PC-3 (cell line): ENCODE results near the gene PARVA. TPM values are rescaled to one million over a fixed set of nuclear protein-coding genes. Genes with fewer than 3 reads are reported as not detected.

Experiments
- ATAC-seq: fragments of 200-7000 bp; cut with Tn5 transposase; 2 replicates; pipeline ENCODE4 v1.9.1; 2020; ENCODE audit warnings: mild to moderate bottlenecking, moderate library complexity
- BruUV-seq: library from RNA; stranded (reverse); fragments of 400-500 nt; replicated peaks from 2 replicates; lab custom pipeline; 2021; lab: Mats Ljungman, UMichigan
- CTCF ChIA-PET: fragments of 300-600 bp; sonication (Branson Sonifier 250); formaldehyde crosslinking; loops from one replicate; lab custom pipeline; 2022; ENCODE audit warnings: antibody characterized with exemption; lab: Charles Lee
- POLR2A ChIA-PET: fragments of 300-600 bp; sonication (Branson Sonifier 250); formaldehyde crosslinking; loops from one replicate; lab custom pipeline; 2022; ENCODE audit warnings: antibody characterized with exemption; ENCODE audit not compliant: unreplicated experiment; lab: Charles Lee
- DNase-seq: peaks from one replicate; pipeline ENCODE4 v3.0.0-alpha.2; 2015
- H2AFZ ChIP-seq: fragments of 300-600 bp; sonication (generic); 2 replicates; pipeline ENCODE4 v1.6.0; 2016; ENCODE audit warnings: antibody characterized with exemption, low read length
- H3F3A ChIP-seq: fragments of 300-600 bp; sonication (generic); one replicate; pipeline ENCODE4 v1.6.0; 2017; ENCODE audit warnings: antibody characterized with exemption, low read length, control low read depth, mild to moderate bottlenecking; ENCODE audit not compliant: unreplicated experiment
- H3K27ac ChIP-seq: fragments of 300-600 bp; sonication (generic); 2 replicates; pipeline ENCODE4 v1.5.1; 2016; ENCODE audit warnings: mild to moderate bottlenecking, low read length
- H3K27me3 ChIP-seq: fragments of 300-600 bp; sonication (generic); 2 replicates; pipeline ENCODE4 v1.6.1; 2016; ENCODE audit warnings: low read length, mixed read lengths
- H3K36me3 ChIP-seq: fragments of 300-600 bp; sonication (generic); 2 replicates; pipeline ENCODE4 v1.6.1; 2016; ENCODE audit warnings: low read depth, mixed run types, low read length, mixed read lengths
- H3K4me1 ChIP-seq: fragments of 300-600 bp; sonication (generic); 2 replicates; pipeline ENCODE4 v1.5.1; 2016; ENCODE audit warnings: low read length; ENCODE audit not compliant: insufficient read depth
- H3K4me2 ChIP-seq: fragments of 300-600 bp; sonication (generic); 2 replicates; pipeline ENCODE4 v1.6.0; 2016; ENCODE audit warnings: low read length
- H3K4me3 ChIP-seq: fragments of 300-600 bp; sonication (generic); 2 replicates; pipeline ENCODE4 v1.5.1; 2016; ENCODE audit warnings: mild to moderate bottlenecking, low read length, mixed read lengths
- H3K79me2 ChIP-seq: fragments of 300-600 bp; sonication (generic); 2 replicates; pipeline ENCODE4 v1.6.1; 2017; ENCODE audit warnings: low read length, mixed read lengths
- H3K9ac ChIP-seq: fragments of 300-600 bp; sonication (generic); 2 replicates; pipeline ENCODE4 v1.6.0; 2016; ENCODE audit warnings: mild to moderate bottlenecking, low read length
- H3K9me2 ChIP-seq: fragments of 300-600 bp; sonication (generic); replicated peaks from 2 replicates; pipeline ENCODE4 v1.6.1; 2016; ENCODE audit warnings: mixed run types, low read length, mixed read lengths
- H3K9me3 ChIP-seq: fragments of 300-600 bp; sonication (generic); 2 replicates; pipeline ENCODE4 v1.6.1; 2016; ENCODE audit warnings: low read length, mixed read lengths
- H4K20me1 ChIP-seq: fragments of 300-600 bp; sonication (generic); 2 replicates; pipeline ENCODE4 v1.6.1; 2016; ENCODE audit warnings: low read length, mixed read lengths
- CTCF ChIP-seq: fragments of 300-600 bp; sonication (generic); conservative IDR thresholded peaks from 2 replicates; pipeline ENCODE4 v1.5.1; 2017; ENCODE audit warnings: antibody characterized with exemption, low read depth, mild to moderate bottlenecking, low read length
- EZH2 ChIP-seq: fragments of 300-600 bp; sonication (generic); IDR thresholded peaks from one replicate; pipeline ENCODE4 v1.6.1; 2017; ENCODE audit warnings: antibody characterized with exemption, mild to moderate bottlenecking, low read length; ENCODE audit not compliant: unreplicated experiment
- EZH2phosphoT487 ChIP-seq: fragments of 300-600 bp; sonication (generic); IDR thresholded peaks from 2 replicates; pipeline ENCODE4 v1.6.1; 2018; ENCODE audit warnings: mild to moderate bottlenecking, antibody characterized with exemption, low read length, borderline replicate concordance
- intact Hi-C: fragments of 100-400 bp; cut with micrococcal nuclease; formaldehyde crosslinking; loops from 2 replicates; pipeline ENCODE4 v1.9.0; 2023
- total RNA-seq: library from RNA; depleted of rRNA; stranded (reverse); fragments of >200 nt; gene quantifications from 2 replicates; pipeline ENCODE4 v1.2.3, GENCODE V29; 2014

Gene PARVA
- total RNA-seq, 1 experiment from 2014 or later, result 13.5 TPM

GRCh38 chr11:12414611-12415010 lies 37.2 kb downstream of the PARVA start:
- POLR2A ChIA-PET, result no interaction called here
- H3K9me3 ChIP-seq, result no peaks in the 10 kb centered on the region
- no peak overlapping the region for H3K27ac ChIP-seq
- no peak overlapping the region for H3K4me2 ChIP-seq
- no TSS peak for BruUV-seq
- TF ChIP-seq CTCF (no peak), EZH2phosphoT487 (no peak), EZH2 (no peak)
- no peak overlapping the region for H2AFZ ChIP-seq
- no peaks in the 10 kb centered on the region for H3K36me3 ChIP-seq
- intact Hi-C loops, result loop anchor here (5.0 kb wide), 2 partner anchors 258 to 488 kb away; partner anchors contain the start of gene TEAD1
- H3K27me3 ChIP-seq, result no peaks in the 10 kb centered on the region
- no peaks in the 10 kb centered on the region for H4K20me1 ChIP-seq
- H3K4me1 ChIP-seq, result peaks cover 14% of the 10 kb centered on the region
- no peak overlapping the region for H3K9ac ChIP-seq
- H3K79me2 ChIP-seq, result no peaks in the 10 kb centered on the region
- DNase-seq (no peak), ATAC-seq (no peak)
- CTCF ChIA-PET, result no interaction called here
- H3K9me2 ChIP-seq, result no peaks in the 10 kb centered on the region
- no peak overlapping the region for H3K4me3 ChIP-seq
- no peaks in the 10 kb centered on the region for H3F3A ChIP-seq

- no peaks in the 10 kb centered on the region for H3K79me2 ChIP-seq
- H3K27ac ChIP-seq, result no peak overlapping the region
- ChIA-PET CTCF (no interaction called here), POLR2A (no interaction called here)
- H3K4me1 ChIP-seq, result peaks cover 14% of the 10 kb centered on the region
- no peak overlapping the region for H3K9ac ChIP-seq
- no peaks in the 10 kb centered on the region for H3K9me2 ChIP-seq
- no peak for ATAC-seq
- intact Hi-C loops, result no loop called here
- no peak overlapping the region for H3K4me2 ChIP-seq
- TF ChIP-seq EZH2phosphoT487 (no peak), CTCF (no peak), EZH2 (no peak)
- H3K4me3 ChIP-seq, result no peak overlapping the region
- no peaks in the 10 kb centered on the region for H3F3A ChIP-seq
- no peak overlapping the region for H2AFZ ChIP-seq
- DNase-seq, result no peak
- H3K27me3 ChIP-seq, result no peaks in the 10 kb centered on the region
- no peaks in the 10 kb centered on the region for H4K20me1 ChIP-seq
- BruUV-seq, result no TSS peak
- H3K9me3 ChIP-seq, result no peaks in the 10 kb centered on the region
- no peaks in the 10 kb centered on the region for H3K36me3 ChIP-seq
These were observed 38.1 kb downstream of the PARVA start for GRCh38 chr11:12415342-12415966.

- POLR2A ChIA-PET, result no interaction called here
- ATAC-seq (no peak), DNase-seq (no peak)
- Histone ChIP-seq H3K4me1 (peaks cover 7% of the 10 kb centered on the region), H3F3A (no peaks in the 10 kb centered on the region), H3K4me3 (no peak overlapping the region), H3K27ac (no peak overlapping the region), H3K27me3 (no peaks in the 10 kb centered on the region), H3K79me2 (no peaks in the 10 kb centered on the region), H3K9me3 (no peaks in the 10 kb centered on the region), H2AFZ (no peak overlapping the region), H3K9ac (no peak overlapping the region), H3K9me2 (no peaks in the 10 kb centered on the region), H3K4me2 (no peak overlapping the region), H3K36me3 (no peaks in the 10 kb centered on the region), H4K20me1 (no peaks in the 10 kb centered on the region)
- TF ChIP-seq EZH2 (no peak), CTCF (no peak), EZH2phosphoT487 (no peak)
- CTCF ChIA-PET, result no interaction called here
- BruUV-seq, result no TSS peak
- intact Hi-C loops, result no loop called here
These were observed 39.2 kb downstream of the PARVA start for GRCh38 chr11:12416552-12416951.
